H1 (cell line): ENCODE measurements around the gene SLC2A8. TPM values are rescaled to one million over a fixed set of nuclear protein-coding genes. Genes with fewer than 3 reads are reported as not detected.

Source experiments
- RAD21 ChIP-seq, 2 experiments: IDR thresholded peaks in 1 of 2; conservative IDR thresholded peaks in 1 of 2; 2 replicates each; pipeline ENCODE4 v1.6.1; 2011; ENCODE audit warnings: low read depth in 2 of 2, low read length in 2 of 2, improper control_type of control experiment in 1 of 2, inconsistent platforms in 1 of 2, mild to moderate bottlenecking in 1 of 2, moderate library complexity in 1 of 2
- polyA plus RNA-seq, 7 experiments: library from polyadenylated mRNA; depleted of rRNA in 3 of 7; stranded (reverse) in 5 of 7; unstranded in 2 of 7; fragments of >200 nt in 5 of 7; fragments of 200-250 nt in 2 of 7; gene quantifications; 1 replicate in 5 of 7; 2 replicates in 1 of 7; 4 replicates in 1 of 7; pipeline versions ENCODE4 v1.2.1 to v1.2.3, GENCODE V29; 2011 to 2013; ENCODE audit warnings: missing spikeins in 2 of 7, mixed read lengths in 2 of 7
- total RNA-seq: library from RNA; stranded (reverse); fragmentation: NEBNext Ultra II Directional; extraction: Animal tissue kit (Norgen Biotek cat#: 25700); gene quantifications from 2 replicates; pipeline ENCODE4 v1.2.1, GENCODE V29; 2021

Gene SLC2A8
- total and polyA plus RNA-seq, 2 of the 8 experiments (the other 6 are each of a cell fraction or from before 2014, with no cell fraction given), result 24.6 to 36.4 TPM

DNA sequence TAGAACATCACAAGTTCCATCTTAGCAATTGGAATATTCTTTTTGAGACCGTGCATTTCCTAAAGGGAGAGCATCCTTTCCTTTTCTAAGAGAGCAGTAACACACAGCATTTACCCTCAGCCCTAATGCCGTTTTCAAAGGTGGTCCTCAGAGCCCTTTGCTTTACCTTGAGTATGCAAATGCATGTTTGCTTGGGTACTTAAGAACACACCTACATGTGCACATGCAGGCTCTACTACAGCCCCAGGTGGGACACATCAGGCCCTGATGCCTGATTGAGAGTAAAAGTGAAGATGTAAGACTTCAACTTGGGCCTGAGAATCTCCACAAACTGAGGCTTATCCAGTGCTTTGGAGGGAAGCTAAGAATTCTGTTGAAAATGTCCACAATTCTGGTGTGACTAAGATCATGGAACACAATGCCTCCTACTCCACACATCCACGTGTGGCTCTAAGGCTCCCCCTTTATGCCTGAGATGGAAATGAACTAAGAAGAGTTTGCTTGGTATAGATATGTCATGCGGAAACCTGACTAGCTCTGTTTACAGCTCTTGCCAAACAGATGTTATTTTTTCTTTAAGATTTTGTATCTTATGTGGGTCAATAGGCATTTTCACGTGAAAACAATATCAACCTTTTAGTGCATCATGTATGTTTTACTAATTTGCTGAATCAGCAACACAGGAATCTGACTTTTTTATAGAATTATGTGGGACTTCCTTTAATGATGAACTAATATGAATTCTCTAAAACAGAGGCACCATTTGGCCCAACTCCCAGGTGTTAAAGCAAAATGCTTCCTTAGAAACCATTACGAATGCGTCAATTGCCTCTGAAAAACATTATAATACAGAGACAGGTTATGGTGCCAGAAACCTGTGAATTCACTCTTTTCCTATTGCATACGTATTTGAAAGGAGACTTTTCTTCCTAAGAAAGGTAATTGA is 48.9 kb upstream of the SLC2A8 start (continued):
- peak; percentile 29 to 35; a peak in 3 of 4 replicates for TF ChIP-seq RAD21 (IDR thresholded peaks at IDR 0.05 in 1 of 2, conservative IDR thresholded peaks at IDR 0.05 in 1 of 2; ENCODE audit: low read depth in 2 of 2, low read length in 2 of 2)
